SK-N-MC (cell line): ENCODE results near the gene ZNF846.
A peak's percentile ranks its signal among the peaks of the same experiment; 100 is the strongest.
"Not testable (repeated sequence)": the region's sequence is repeated elsewhere in the genome, so short reads cannot be mapped to it uniquely, and the experiment has no call there.

ENCODE experiments used
- DNase-seq: peaks from one replicate; pipeline ENCODE4 v3.0.0-alpha.2; 2011; ENCODE audit warnings: low read depth, low spot score
- H3K27ac ChIP-seq: fragments of 200-600 bp; sonication (generic); 2 replicates; pipeline ENCODE4 v1.5.1; 2016; ENCODE audit warnings: mixed run types
- H3K36me3 ChIP-seq: fragments of 200-600 bp; sonication (generic); 2 replicates; pipeline ENCODE4 v1.6.1; 2017; ENCODE audit warnings: antibody characterized with exemption, low read length, mixed read lengths; ENCODE audit not compliant: insufficient read depth
- H3K4me3 ChIP-seq: fragments of 200-600 bp; sonication (generic); 2 replicates; pipeline ENCODE4 v1.5.1; 2016
- H3K9ac ChIP-seq: fragments of 200-600 bp; sonication (generic); 2 replicates; pipeline ENCODE4 v1.8.0; 2017; ENCODE audit warnings: mixed run types, mixed read lengths; ENCODE audit not compliant: insufficient read length
- H3K9me3 ChIP-seq: fragments of 200-600 bp; sonication (generic); 2 replicates; pipeline ENCODE4 v1.6.1; 2017; ENCODE audit warnings: low read depth, mild to moderate bottlenecking, antibody characterized with exemption, low read length, moderate library complexity, mixed read lengths
- EZH2 ChIP-seq: fragments of 200-600 bp; sonication (generic); IDR thresholded peaks from one replicate; pipeline ENCODE4 v1.6.1; 2017; ENCODE audit warnings: antibody characterized with exemption
- FOXP2 ChIP-seq: optimal IDR thresholded peaks from 2 replicates; pipeline ENCODE3; 2011; ENCODE audit warnings: mild to moderate bottlenecking, moderate library complexity; ENCODE audit not compliant: insufficient read depth; ENCODE audit errors: extremely low read length, control extremely low read depth
- POLR2AphosphoS5 ChIP-seq: IDR thresholded peaks from 2 replicates; pipeline ENCODE4 v1.6.1; 2012; ENCODE audit warnings: mild to moderate bottlenecking, low read depth, low read length, borderline replicate concordance

The ZNF846 gene

GRCh38 chr19:9786342-9786741 is 17.8 kb upstream of the ZNF846 start:
- no peak for TF ChIP-seq EZH2
- TF ChIP-seq FOXP2, result no peak
- no peak for TF ChIP-seq POLR2AphosphoS5
- Histone ChIP-seq H3K9me3 (no peaks in the 10 kb centered on the region), H3K36me3 (no peaks in the 10 kb centered on the region), H3K27ac (no peak overlapping the region), H3K4me3 (no peak overlapping the region), H3K9ac (no peak overlapping the region)
- no peak for DNase-seq

- peak; percentile 16 for DNase-seq
- H3K4me3 ChIP-seq, result peak overlapping the region; percentile 30; the same call in 1 of the 2 replicates
- no peak overlapping the region for H3K27ac ChIP-seq
- no peaks in the 10 kb centered on the region for H3K36me3 ChIP-seq
- TF ChIP-seq POLR2AphosphoS5, result no peak
- no peak for TF ChIP-seq FOXP2
- no peak for TF ChIP-seq EZH2
- no peaks in the 10 kb centered on the region for H3K9me3 ChIP-seq
- no peak overlapping the region for H3K9ac ChIP-seq
Observed at GRCh38 chr19:9785367-9786331, 17.1 kb upstream of the ZNF846 start.

- H3K4me3 ChIP-seq, H3K27ac ChIP-seq, H3K36me3 ChIP-seq, H3K9me3 ChIP-seq, DNase-seq, H3K9ac ChIP-seq: not testable (repeated sequence)
Observed at GRCh38 chr19:9784163-9784496, 15.6 kb upstream of the ZNF846 start.

GRCh38 chr19:9782338-9782737 is 13.8 kb upstream of the ZNF846 start:
- H3K9ac ChIP-seq, result no peak overlapping the region
- no peak overlapping the region for H3K4me3 ChIP-seq
- no peak for DNase-seq
- no peaks in the 10 kb centered on the region for H3K9me3 ChIP-seq
- no peak overlapping the region for H3K27ac ChIP-seq
- TF ChIP-seq FOXP2, result no peak
- TF ChIP-seq POLR2AphosphoS5, result no peak
- no peak for TF ChIP-seq EZH2
- H3K36me3 ChIP-seq, result no peaks in the 10 kb centered on the region

GRCh38 chr19:9757544-9758501 is 10.7 kb downstream of the ZNF846 start:
- peaks cover 6% of the 10 kb centered on the region; the same call in 1 of the 2 replicates for H3K36me3 ChIP-seq
- no peak overlapping the region for H3K27ac ChIP-seq
- H3K9me3 ChIP-seq, result peaks cover 5% of the 10 kb centered on the region; the same call in 1 of the 2 replicates
- DNase-seq, result no peak
- H3K4me3 ChIP-seq, result no peak overlapping the region
- H3K9ac ChIP-seq, result no peak overlapping the region
- no peak for TF ChIP-seq FOXP2
- no peak for TF ChIP-seq EZH2
- TF ChIP-seq POLR2AphosphoS5, result no peak

GRCh38 chr19:9752701-9753443 is 15.7 kb downstream of the ZNF846 start:
- H3K36me3 ChIP-seq, result no peaks in the 10 kb centered on the region
- peaks cover 5% of the 10 kb centered on the region; the same call in 1 of the 2 replicates for H3K9me3 ChIP-seq
- H3K27ac ChIP-seq, result no peak overlapping the region
- TF ChIP-seq POLR2AphosphoS5 (no peak), EZH2 (no peak), FOXP2 (no peak)
- DNase-seq, result no peak
- H3K4me3 ChIP-seq, result no peak overlapping the region
- H3K9ac ChIP-seq, result no peak overlapping the region

- Histone ChIP-seq H3K9me3 (0 out of 2 replicates have a peak, but pooled peaks cover under 1% of the 10 kb centered on the region), H3K36me3 (no peaks in the 10 kb centered on the region), H3K4me3 (no peak overlapping the region), H3K27ac (no peak overlapping the region), H3K9ac (no peak overlapping the region)
- no peak for DNase-seq
- TF ChIP-seq POLR2AphosphoS5 (no peak), EZH2 (no peak), FOXP2 (no peak)
Observed at GRCh38 chr19:9751446-9751845, 17.1 kb downstream of the ZNF846 start.

GRCh38 chr19:9741476-9742171 is 26.9 kb downstream of the ZNF846 start:
- no peak overlapping the region for H3K4me3 ChIP-seq
- no peak overlapping the region for H3K27ac ChIP-seq
- H3K9ac ChIP-seq, result no peak overlapping the region
- TF ChIP-seq EZH2 (no peak), POLR2AphosphoS5 (no peak), FOXP2 (no peak)
- no peaks in the 10 kb centered on the region for H3K9me3 ChIP-seq
- DNase-seq, result no peak
- no peaks in the 10 kb centered on the region for H3K36me3 ChIP-seq
